Measurements from ENCODE around the gene RMDN2. TPM values are rescaled to one million over a fixed set of nuclear protein-coding genes. Genes with fewer than 3 reads are reported as not detected.

RMDN2 gene
- total RNA-seq, 5 donors from 2014 or later (not counting 1 experiment from before 2014, with no cell fraction given): 2.4 to 5.0 (median 3.5) TPM

DNA sequence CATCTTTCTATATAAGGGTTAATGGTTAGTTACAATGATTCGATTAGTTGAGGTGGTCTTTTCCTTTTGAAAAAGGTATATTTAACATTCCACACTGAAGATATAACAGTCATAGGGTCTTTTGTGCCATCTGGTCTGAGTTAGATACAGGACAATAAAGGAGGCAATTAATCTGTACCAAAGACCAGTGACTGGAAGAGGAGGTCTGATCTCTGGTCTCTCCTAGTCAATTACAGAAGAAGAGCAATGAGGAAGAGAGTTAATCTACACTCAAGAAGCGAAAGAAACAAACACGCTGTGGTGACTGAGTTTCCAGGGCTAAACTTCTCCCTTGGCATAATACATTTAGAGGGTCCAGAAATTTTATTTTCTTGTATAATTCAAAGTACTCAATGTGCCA, 20.7 kb upstream of the RMDN2 start:
- no peaks in the 10 kb centered on the region for H3K4me1 ChIP-seq (ENCODE audit: control insufficient read depth in 1 of 2, extremely low read depth in 1 of 2, insufficient read depth in 2 of 2, low read length in 2 of 2)
- DNase-seq: no peak
- no peaks in the 10 kb centered on the region for H3K27me3 ChIP-seq (replicated peaks in 1 of 2; ENCODE audit: control insufficient read depth in 2 of 2, extremely low read depth in 1 of 2, insufficient read depth in 2 of 2, low read length in 1 of 2)
- Mint-ChIP-seq H3K4me3 (no peak overlapping the region), H3K4me1 (no peaks in the 10 kb centered on the region), H3K27me3 (peaks cover 4% of the 10 kb centered on the region in 2 donors), H3K9me3 (peaks cover 0 to 4% (median 0%) of the 10 kb centered on the region in 3 donors), H3K27ac (no peak overlapping the region), H3K36me3 (no peaks in the 10 kb centered on the region)
- H3K9me3 ChIP-seq: no peaks in the 10 kb centered on the region
- ATAC-seq (replicated peaks in 1 of 4): no peak
- POLR2A ChIA-PET: no interaction called here
- H3K27ac ChIP-seq (ENCODE audit: low read length): no peak overlapping the region
- CTCF ChIA-PET: no interaction called here
- no peak overlapping the region for H3K4me3 ChIP-seq (ENCODE audit: control insufficient read depth in 1 of 2, extremely low read depth in 1 of 2, low read length in 1 of 2)
- WGBS (ENCODE audit: insufficient coverage): no CpG with 5 or more reads among the region's 3 CpGs
- no peaks in the 10 kb centered on the region for H3K36me3 ChIP-seq (ENCODE audit: control insufficient read depth in 2 of 2, extremely low read depth in 1 of 2, insufficient read depth in 1 of 2, low read length in 1 of 2)

DNA sequence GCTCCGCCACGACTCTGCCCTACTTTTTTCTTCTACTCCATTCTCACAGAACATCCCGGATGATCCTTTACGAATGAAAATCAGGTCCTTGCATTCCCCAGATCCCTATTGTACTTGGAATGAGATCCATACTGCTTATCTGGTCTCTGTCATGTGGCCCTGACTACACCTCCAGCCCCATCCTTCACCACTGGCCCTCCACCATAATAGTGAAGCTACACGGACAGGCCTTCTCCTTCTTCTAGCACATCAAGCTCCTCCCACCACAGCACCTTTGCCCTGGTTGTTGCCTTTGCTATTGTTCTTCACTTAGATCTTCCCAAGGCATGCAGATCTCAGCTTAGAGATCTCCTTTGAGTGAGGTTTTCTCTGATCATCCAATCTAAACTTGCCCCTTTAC, 20.1 kb upstream of the RMDN2 start:
- Histone ChIP-seq H3K4me1 (ENCODE audit: control insufficient read depth in 1 of 2, extremely low read depth in 1 of 2, insufficient read depth in 2 of 2, low read length in 2 of 2) (no peaks in the 10 kb centered on the region), H3K27ac (ENCODE audit: low read length) (no peak overlapping the region), H3K36me3 (ENCODE audit: control insufficient read depth in 2 of 2, extremely low read depth in 1 of 2, insufficient read depth in 1 of 2, low read length in 1 of 2) (no peaks in the 10 kb centered on the region), H3K27me3 (replicated peaks in 1 of 2; ENCODE audit: control insufficient read depth in 2 of 2, extremely low read depth in 1 of 2, insufficient read depth in 2 of 2, low read length in 1 of 2) (no peaks in the 10 kb centered on the region), H3K9me3 (no peaks in the 10 kb centered on the region), H3K4me3 (ENCODE audit: control insufficient read depth in 1 of 2, extremely low read depth in 1 of 2, low read length in 1 of 2) (no peak overlapping the region)
- ATAC-seq (replicated peaks in 1 of 4) (no peak), DNase-seq (no peak)
- Mint-ChIP-seq H3K4me3 (no peak overlapping the region), H3K36me3 (no peaks in the 10 kb centered on the region), H3K27me3 (peaks cover 4% of the 10 kb centered on the region in 2 donors), H3K9me3 (peaks cover 0 to 4% (median 0%) of the 10 kb centered on the region in 3 donors), H3K27ac (no peak overlapping the region), H3K4me1 (no peaks in the 10 kb centered on the region)
- CTCF ChIA-PET: no interaction called here
- POLR2A ChIA-PET: interaction anchor here in 1 of 2 donors (0.7 kb wide), 1 partner anchor 29 kb away, joined by 3 read pairs; no protein-coding TSS in a partner anchor
- 95% methylated on average over 5 of the region's 5 CpGs for WGBS (ENCODE audit: insufficient coverage)

DNA sequence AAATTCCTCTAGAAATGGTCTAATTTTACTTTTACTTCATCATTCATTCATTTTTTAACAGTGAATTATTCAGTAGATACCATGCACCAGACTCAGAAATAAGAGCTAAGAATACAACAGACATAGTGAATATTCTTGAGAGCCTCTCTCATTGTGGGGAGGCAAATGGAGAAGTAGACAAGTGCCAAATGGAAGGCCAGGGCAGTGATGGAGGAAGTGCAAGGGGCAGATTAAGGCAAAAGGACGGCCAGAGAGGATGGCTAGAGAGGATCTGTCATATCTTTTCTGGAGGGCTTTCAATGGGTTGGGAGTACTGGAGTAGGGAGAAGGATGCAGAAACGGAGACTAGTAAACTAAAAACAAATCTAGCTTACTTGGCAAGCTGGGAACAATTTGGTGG, 19.0 kb upstream of the RMDN2 start:
- ATAC-seq (replicated peaks in 1 of 4): no peak
- POLR2A ChIA-PET: interaction anchor here in 1 of 2 donors (0.5 kb wide), 1 partner anchor 30 kb away, joined by 5 read pairs; no protein-coding TSS in a partner anchor
- H3K27me3 ChIP-seq (replicated peaks in 1 of 2; ENCODE audit: control insufficient read depth in 2 of 2, extremely low read depth in 1 of 2, insufficient read depth in 2 of 2, low read length in 1 of 2): no peaks in the 10 kb centered on the region
- peaks cover 4% of the 10 kb centered on the region in 2 donors for H3K27me3 Mint-ChIP-seq
- H3K4me1 Mint-ChIP-seq: no peaks in the 10 kb centered on the region
- H3K36me3 Mint-ChIP-seq: no peaks in the 10 kb centered on the region
- no peaks in the 10 kb centered on the region for H3K9me3 ChIP-seq
- H3K27ac Mint-ChIP-seq: peak overlapping the region in 1 of 2 donors; percentile 5
- no peaks in the 10 kb centered on the region for H3K4me1 ChIP-seq (ENCODE audit: control insufficient read depth in 1 of 2, extremely low read depth in 1 of 2, insufficient read depth in 2 of 2, low read length in 2 of 2)
- 43% methylated on average over 1 of the region's 2 CpGs for WGBS (ENCODE audit: insufficient coverage)
- no peaks in the 10 kb centered on the region for H3K36me3 ChIP-seq (ENCODE audit: control insufficient read depth in 2 of 2, extremely low read depth in 1 of 2, insufficient read depth in 1 of 2, low read length in 1 of 2)
- H3K4me3 ChIP-seq (ENCODE audit: control insufficient read depth in 1 of 2, extremely low read depth in 1 of 2, low read length in 1 of 2): no peak overlapping the region
- DNase-seq: no peak
- peaks cover 0 to 2% (median 0%) of the 10 kb centered on the region in 3 donors for H3K9me3 Mint-ChIP-seq
- H3K4me3 Mint-ChIP-seq: no peak overlapping the region
- CTCF ChIA-PET: interaction anchor here (0.6 to 1.0 kb wide), 2 partner anchors 9 to 27 kb away, joined by 3 to 5 read pairs; no protein-coding TSS in a partner anchor
- no peak overlapping the region for H3K27ac ChIP-seq (ENCODE audit: low read length)

DNA sequence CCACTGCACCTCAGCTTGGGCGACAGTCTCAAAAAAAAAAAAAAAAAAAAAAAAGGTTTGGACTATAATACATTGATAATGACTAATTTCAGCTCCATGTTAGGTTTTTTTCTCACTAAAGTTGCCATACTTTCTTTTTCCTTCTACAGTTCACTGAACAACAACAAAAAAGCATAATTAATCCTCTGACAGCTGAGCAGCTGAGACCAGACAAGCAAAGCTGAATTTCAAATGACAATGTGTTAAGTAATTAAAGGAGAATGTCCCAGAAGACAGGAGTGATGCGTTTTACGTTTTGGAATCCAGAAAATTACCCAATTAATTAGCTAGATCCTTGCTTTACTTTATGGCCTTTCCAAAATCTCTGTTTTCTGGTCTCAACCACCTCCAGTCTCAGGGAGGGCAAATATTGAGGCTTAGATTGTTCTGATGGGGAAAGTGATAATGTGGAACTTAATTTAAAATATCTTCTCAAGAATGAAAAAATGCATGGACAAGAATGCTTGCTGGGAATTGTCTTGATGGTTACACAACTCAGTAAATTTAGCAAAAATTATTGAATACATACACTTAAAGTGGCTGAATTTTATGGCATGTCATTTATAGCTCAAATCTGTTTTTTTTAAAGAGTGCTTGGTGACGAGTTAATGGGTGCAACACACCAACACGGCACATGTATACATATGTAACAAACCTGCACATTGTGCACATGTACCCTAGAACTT, 17.4 kb upstream of the RMDN2 start:
- Mint-ChIP-seq H3K9me3 (no peaks in the 10 kb centered on the region), H3K4me3 (no peak overlapping the region), H3K4me1 (no peaks in the 10 kb centered on the region), H3K27me3 (peaks cover 4% of the 10 kb centered on the region in 2 donors), H3K27ac (no peak overlapping the region), H3K36me3 (no peaks in the 10 kb centered on the region)
- CTCF ChIA-PET: interaction anchor here in 1 of 2 donors (0.6 kb wide), 1 partner anchor 1099 kb away, joined by 7 read pairs; no protein-coding TSS in a partner anchor
- no peaks in the 10 kb centered on the region for H3K27me3 ChIP-seq (replicated peaks in 1 of 2; ENCODE audit: control insufficient read depth in 2 of 2, extremely low read depth in 1 of 2, insufficient read depth in 2 of 2, low read length in 1 of 2)
- H3K36me3 ChIP-seq (ENCODE audit: control insufficient read depth in 2 of 2, extremely low read depth in 1 of 2, insufficient read depth in 1 of 2, low read length in 1 of 2): no peaks in the 10 kb centered on the region
- WGBS (ENCODE audit: insufficient coverage): no CpG with 5 or more reads among the region's 5 CpGs
- DNase-seq (no peak), ATAC-seq (replicated peaks in 1 of 4) (no peak)
- POLR2A ChIA-PET: no interaction called here
- H3K4me3 ChIP-seq (ENCODE audit: control insufficient read depth in 1 of 2, extremely low read depth in 1 of 2, low read length in 1 of 2): no peak overlapping the region
- H3K4me1 ChIP-seq (ENCODE audit: control insufficient read depth in 1 of 2, extremely low read depth in 1 of 2, insufficient read depth in 2 of 2, low read length in 2 of 2): no peaks in the 10 kb centered on the region
- no peak overlapping the region for H3K27ac ChIP-seq (ENCODE audit: low read length)
- no peaks in the 10 kb centered on the region for H3K9me3 ChIP-seq

DNA sequence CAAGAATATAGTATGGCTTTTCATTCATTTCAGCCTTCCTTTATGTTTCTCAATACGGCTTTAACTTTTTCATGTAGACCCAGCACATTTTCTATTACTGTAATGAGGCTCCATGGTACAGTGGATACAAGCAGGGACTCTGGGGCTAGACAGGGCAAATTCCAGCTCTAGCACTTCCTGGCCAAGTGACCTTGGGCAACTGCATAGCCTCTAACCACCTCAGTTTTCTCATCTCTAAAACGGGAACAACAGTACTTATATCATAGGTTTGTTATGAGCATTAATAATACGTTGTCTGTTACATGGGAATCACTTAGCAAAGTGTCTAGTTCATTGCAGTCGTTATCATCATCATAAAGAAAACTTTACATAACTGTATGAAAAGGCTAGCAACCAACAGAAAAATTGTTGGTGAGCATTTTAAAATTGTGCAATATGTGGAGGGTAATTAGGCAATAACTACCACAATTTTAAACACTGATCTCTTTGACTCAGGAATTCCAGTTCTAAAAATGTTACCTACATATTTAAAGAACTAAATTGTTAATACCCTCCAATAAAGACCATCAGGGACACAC, 13.7 kb upstream of the RMDN2 start:
- no peaks in the 10 kb centered on the region for H3K36me3 Mint-ChIP-seq
- ChIA-PET POLR2A (no interaction called here), CTCF (interaction anchor here in 1 of 2 donors (0.6 kb wide), 1 partner anchor 25 kb away, joined by 3 read pairs; no protein-coding TSS in a partner anchor)
- ATAC-seq (replicated peaks in 1 of 4): no peak
- Histone ChIP-seq H3K27ac (ENCODE audit: low read length) (no peak overlapping the region), H3K36me3 (ENCODE audit: control insufficient read depth in 2 of 2, extremely low read depth in 1 of 2, insufficient read depth in 1 of 2, low read length in 1 of 2) (no peaks in the 10 kb centered on the region), H3K4me3 (ENCODE audit: control insufficient read depth in 1 of 2, extremely low read depth in 1 of 2, low read length in 1 of 2) (no peak overlapping the region), H3K9me3 (no peaks in the 10 kb centered on the region), H3K4me1 (ENCODE audit: control insufficient read depth in 1 of 2, extremely low read depth in 1 of 2, insufficient read depth in 2 of 2, low read length in 2 of 2) (no peaks in the 10 kb centered on the region), H3K27me3 (replicated peaks in 1 of 2; ENCODE audit: control insufficient read depth in 2 of 2, extremely low read depth in 1 of 2, insufficient read depth in 2 of 2, low read length in 1 of 2) (peaks cover 0 to 5% of the 10 kb centered on the region in 2 experiments)
- no peaks in the 10 kb centered on the region for H3K9me3 Mint-ChIP-seq
- WGBS (ENCODE audit: insufficient coverage): no CpG with 5 or more reads among the region's 4 CpGs
- no peak for DNase-seq
- no peaks in the 10 kb centered on the region for H3K4me1 Mint-ChIP-seq
- peaks cover 0 to 9% of the 10 kb centered on the region in 2 donors for H3K27me3 Mint-ChIP-seq
- no peak overlapping the region for H3K4me3 Mint-ChIP-seq
- H3K27ac Mint-ChIP-seq: no peak overlapping the region

DNA sequence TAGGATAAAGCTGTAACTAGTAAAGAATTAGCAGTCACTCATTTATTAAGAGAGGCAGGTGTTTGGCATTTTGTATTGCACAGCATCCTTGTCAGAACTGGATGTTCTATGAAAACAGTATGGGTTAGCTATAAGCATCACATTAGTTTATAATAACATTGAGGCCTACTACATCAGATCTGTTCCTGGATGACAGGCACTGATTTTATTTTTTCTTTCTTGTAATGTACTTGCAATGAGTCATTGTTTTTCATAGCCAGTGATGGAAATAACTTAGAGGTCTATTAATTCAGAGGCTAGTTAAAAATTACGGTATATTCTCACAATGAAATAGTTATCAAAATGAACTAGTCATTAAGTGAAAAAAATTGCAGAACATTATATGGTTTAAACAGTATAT, 13.0 kb upstream of the RMDN2 start:
- DNase-seq: no peak
- Mint-ChIP-seq H3K27me3 (peaks cover 0 to 9% of the 10 kb centered on the region in 2 donors), H3K9me3 (no peaks in the 10 kb centered on the region), H3K4me1 (no peaks in the 10 kb centered on the region), H3K4me3 (no peak overlapping the region), H3K36me3 (no peaks in the 10 kb centered on the region), H3K27ac (no peak overlapping the region)
- CTCF ChIA-PET: interaction anchor here in 1 of 2 donors (0.6 kb wide), 1 partner anchor 26 kb away, joined by 3 read pairs; no protein-coding TSS in a partner anchor
- H3K4me3 ChIP-seq (ENCODE audit: control insufficient read depth in 1 of 2, extremely low read depth in 1 of 2, low read length in 1 of 2): no peak overlapping the region
- WGBS (ENCODE audit: insufficient coverage): no CpG with 5 or more reads among the region's 1 CpG
- ATAC-seq (replicated peaks in 1 of 4): no peak
- H3K9me3 ChIP-seq: no peaks in the 10 kb centered on the region
- no peaks in the 10 kb centered on the region for H3K4me1 ChIP-seq (ENCODE audit: control insufficient read depth in 1 of 2, extremely low read depth in 1 of 2, insufficient read depth in 2 of 2, low read length in 2 of 2)
- peaks cover 0 to 5% of the 10 kb centered on the region in 2 experiments for H3K27me3 ChIP-seq (replicated peaks in 1 of 2; ENCODE audit: control insufficient read depth in 2 of 2, extremely low read depth in 1 of 2, insufficient read depth in 2 of 2, low read length in 1 of 2)
- POLR2A ChIA-PET: no interaction called here
- H3K36me3 ChIP-seq (ENCODE audit: control insufficient read depth in 2 of 2, extremely low read depth in 1 of 2, insufficient read depth in 1 of 2, low read length in 1 of 2): no peaks in the 10 kb centered on the region
- no peak overlapping the region for H3K27ac ChIP-seq (ENCODE audit: low read length)

Data from T-cell (primary cell).